Measurements from ENCODE around the gene MLEC.
A peak's percentile ranks its signal among the peaks of the same experiment; 100 is the strongest.
"Not testable (repeated sequence)": the region's sequence is repeated elsewhere in the genome, so short reads cannot be mapped to it uniquely, and the experiment has no call there.

The MLEC gene

DNA sequence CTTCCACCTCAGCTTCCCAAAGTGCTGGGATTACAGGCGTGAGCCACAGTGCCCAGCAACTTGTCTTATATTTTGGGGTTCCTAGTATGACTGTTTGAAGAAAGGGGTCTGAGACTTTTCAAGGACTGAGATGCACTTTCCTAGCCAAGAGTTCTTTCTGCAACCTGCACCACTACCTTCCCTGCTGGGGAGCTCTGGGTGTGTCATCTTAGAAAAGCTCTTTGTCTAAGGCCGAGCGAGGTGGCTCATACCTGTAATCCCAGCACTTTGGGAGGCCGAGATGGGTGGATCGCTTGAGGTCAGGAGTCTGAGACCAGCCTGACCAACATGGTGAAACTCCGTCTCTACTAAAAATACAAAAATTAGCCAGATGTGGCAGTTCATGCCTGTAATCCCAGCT lies 16.7 kb upstream of the MLEC start:
- CTCF ChIA-PET: interaction anchor here (1.3 to 3.8 kb wide), 2 partner anchors 21 to 24 kb away, joined by 4 to 15 read pairs; no protein-coding TSS in a partner anchor
- not testable (repeated sequence) for H3K4me3 Mint-ChIP-seq, H3K4me1 Mint-ChIP-seq, H3K9me3 Mint-ChIP-seq, DNase-seq, H3K36me3 Mint-ChIP-seq, H3K27ac Mint-ChIP-seq
- H3K27me3 Mint-ChIP-seq: peaks cover 32% of the 10 kb centered on the region

- Mint-ChIP-seq H3K4me1 (no peaks in the 10 kb centered on the region), H3K27ac (no peak overlapping the region), H3K36me3 (no peaks in the 10 kb centered on the region), H3K9me3 (no peaks in the 10 kb centered on the region), H3K27me3 (peaks cover 32% of the 10 kb centered on the region), H3K4me3 (no peak overlapping the region)
- no peak for DNase-seq
- CTCF ChIA-PET: interaction anchor here (1.3 to 3.8 kb wide), 2 partner anchors 22 to 24 kb away, joined by 4 to 15 read pairs; no protein-coding TSS in a partner anchor
Measured at GRCh38 chr12:120670667-120671066, 16.3 kb upstream of the MLEC start.

GRCh38 chr12:120674097-120674636 lies 12.8 kb upstream of the MLEC start:
- Mint-ChIP-seq H3K27me3 (peaks cover 32% of the 10 kb centered on the region), H3K36me3 (no peaks in the 10 kb centered on the region), H3K9me3 (no peaks in the 10 kb centered on the region), H3K4me1 (peaks cover 16% of the 10 kb centered on the region), H3K4me3 (no peak overlapping the region), H3K27ac (no peak overlapping the region)
- DNase-seq: no peak
- CTCF ChIA-PET: interaction anchor here (1.2 to 3.8 kb wide), 2 partner anchors 11 to 25 kb away, joined by 3 to 15 read pairs; no protein-coding TSS in a partner anchor

GRCh38 chr12:120677765-120678473 lies 9.0 kb upstream of the MLEC start:
- Mint-ChIP-seq H3K27ac (peak overlapping the region; percentile 75), H3K4me3 (no peak overlapping the region), H3K9me3 (no peaks in the 10 kb centered on the region), H3K4me1 (peaks cover 25% of the 10 kb centered on the region), H3K27me3 (peaks cover 21% of the 10 kb centered on the region), H3K36me3 (no peaks in the 10 kb centered on the region)
- CTCF ChIA-PET: interaction anchor here (1.0 to 1.4 kb wide), 2 partner anchors 28 to 31 kb away, joined by 3 to 8 read pairs; no protein-coding TSS in a partner anchor
- DNase-seq: peak; percentile 33

DNA sequence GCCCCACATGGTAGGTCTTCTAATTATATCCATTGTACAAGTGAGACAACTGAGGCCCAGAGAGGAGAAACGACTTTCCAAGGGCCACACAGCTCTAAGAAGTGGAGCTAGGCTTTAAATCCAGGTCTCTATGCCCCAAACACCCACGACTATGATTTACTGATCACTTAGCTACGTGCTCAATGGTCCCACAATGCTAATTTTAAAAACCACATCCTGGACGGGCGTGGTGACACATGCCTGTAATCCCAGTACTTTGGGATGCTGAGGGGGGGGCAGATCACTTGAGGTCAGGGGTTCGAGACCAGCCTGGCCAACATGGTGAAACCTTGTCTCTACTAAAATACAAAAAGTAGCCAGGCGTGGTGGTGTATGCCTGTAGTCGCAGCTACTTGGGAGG lies 8.4 kb upstream of the MLEC start:
- Mint-ChIP-seq H3K4me3 (no peak overlapping the region), H3K4me1 (peaks cover 25% of the 10 kb centered on the region)

DNA sequence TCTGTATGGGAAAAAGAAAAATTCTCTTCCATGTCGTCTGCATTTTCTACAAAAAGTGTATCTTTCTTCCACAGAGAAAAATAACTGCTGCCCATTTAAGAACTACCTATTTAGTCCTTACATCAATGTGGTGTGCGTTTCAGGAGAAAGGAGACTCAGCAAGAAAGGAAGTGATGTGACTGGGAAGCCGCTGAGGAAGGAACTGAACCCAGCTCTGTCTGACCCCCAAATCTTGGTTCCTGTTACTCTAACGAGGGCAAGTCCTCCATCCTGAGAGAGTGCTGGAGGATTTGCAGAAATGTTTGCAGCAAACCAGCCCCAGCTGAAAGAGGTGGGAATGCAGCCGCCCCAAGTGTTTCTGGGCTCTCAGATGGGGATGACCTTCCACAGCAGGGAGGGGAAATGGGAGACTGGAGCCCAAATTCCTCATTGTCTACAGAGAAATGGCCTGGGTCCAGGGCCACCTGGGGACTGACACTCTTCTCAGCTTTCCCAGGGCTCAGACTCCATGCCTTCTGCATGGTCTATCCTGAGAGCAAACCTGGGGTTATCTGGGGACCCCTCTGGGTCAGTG lies 6.7 kb upstream of the MLEC start:
- Mint-ChIP-seq H3K9me3 (no peaks in the 10 kb centered on the region), H3K36me3 (no peaks in the 10 kb centered on the region), H3K27me3 (peaks cover 11% of the 10 kb centered on the region), H3K27ac (no peak overlapping the region), H3K4me3 (no peak overlapping the region), H3K4me1 (peaks cover 34% of the 10 kb centered on the region)
- CTCF ChIA-PET: interaction anchor here (1.2 to 1.3 kb wide), 2 partner anchors 31 kb away, joined by 3 to 10 read pairs; no protein-coding TSS in a partner anchor
- DNase-seq: no peak

More for the DNA sequence above, 8.4 kb upstream of the MLEC start:
- H3K27me3 Mint-ChIP-seq: peaks cover 21% of the 10 kb centered on the region
- no peaks in the 10 kb centered on the region for H3K9me3 Mint-ChIP-seq
- CTCF ChIA-PET: interaction anchor here (1.0 to 1.4 kb wide), 2 partner anchors 29 to 32 kb away, joined by 3 to 8 read pairs; no protein-coding TSS in a partner anchor
- DNase-seq: no peak
- H3K36me3 Mint-ChIP-seq: no peaks in the 10 kb centered on the region
- peak overlapping the region; percentile 75 for H3K27ac Mint-ChIP-seq

GRCh38 chr12:120684523-120684932 lies 2.4 kb upstream of the MLEC start:
- CTCF ChIA-PET: interaction anchor here (0.7 kb wide), 1 partner anchor 237 kb away, joined by 3 read pairs; no protein-coding TSS in a partner anchor
- H3K27me3 Mint-ChIP-seq: peaks cover 6% of the 10 kb centered on the region
- peaks cover 39% of the 10 kb centered on the region for H3K4me1 Mint-ChIP-seq
- no peaks in the 10 kb centered on the region for H3K9me3 Mint-ChIP-seq
- no peak overlapping the region for H3K27ac Mint-ChIP-seq
- peak overlapping the region; percentile 23 for H3K4me3 Mint-ChIP-seq
- DNase-seq: no peak
- peaks cover 1% of the 10 kb centered on the region for H3K36me3 Mint-ChIP-seq

DNA sequence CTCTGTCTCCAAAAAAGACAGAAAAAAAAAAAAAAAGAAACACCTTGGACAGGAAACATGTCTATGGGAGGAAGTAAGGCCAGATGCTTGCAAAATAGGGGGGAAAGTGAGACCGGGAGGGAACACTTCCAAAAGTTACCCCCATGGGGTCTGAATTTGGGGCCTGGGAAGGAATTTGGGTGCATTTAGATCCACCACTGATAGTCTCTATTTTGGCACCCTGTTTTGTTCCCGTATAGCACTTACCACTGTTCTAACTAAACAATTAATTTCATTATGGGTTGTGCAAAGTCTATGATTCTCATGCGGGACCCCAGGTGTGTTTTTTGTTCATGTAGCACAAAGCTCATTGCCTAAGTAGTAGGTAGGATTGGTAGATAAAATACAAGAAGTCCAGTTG lies 1.4 kb upstream of the MLEC start:
- Mint-ChIP-seq H3K4me1 (peaks cover 42% of the 10 kb centered on the region), H3K9me3 (no peaks in the 10 kb centered on the region), H3K36me3 (peaks cover 1% of the 10 kb centered on the region), H3K27me3 (no peaks in the 10 kb centered on the region), H3K27ac (peak overlapping the region; percentile 33), H3K4me3 (peak overlapping the region; percentile 88)
- CTCF ChIA-PET: no interaction called here
- DNase-seq: no peak

DNA sequence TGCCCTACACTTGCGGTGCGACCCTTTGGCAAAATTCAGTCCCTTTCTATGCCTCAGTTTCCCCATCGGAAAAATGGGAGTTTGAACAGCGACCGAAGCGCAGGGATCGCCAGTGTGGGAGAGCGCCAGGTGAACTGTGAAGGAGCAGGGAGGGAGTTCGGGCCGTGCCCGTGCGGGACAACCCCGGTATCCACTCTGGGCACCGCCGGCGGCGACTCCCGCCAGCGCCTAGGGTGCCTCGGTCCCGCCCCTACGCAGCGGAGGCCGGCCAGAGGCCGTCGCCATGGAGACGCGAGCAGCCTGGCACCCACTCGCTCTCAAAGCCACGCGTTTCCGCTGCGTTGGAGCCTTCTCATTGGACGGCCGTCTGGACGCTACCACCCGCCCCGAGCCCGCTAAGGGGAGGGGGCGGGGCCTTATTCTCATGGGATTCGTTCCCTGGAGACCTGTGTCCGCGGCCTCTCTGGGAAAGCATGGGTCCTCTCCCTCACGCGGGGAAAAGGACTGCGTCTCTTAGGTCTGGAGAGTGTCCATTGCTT lies 729 bp upstream of the MLEC start:
- H3K27ac Mint-ChIP-seq: peak overlapping the region; percentile 93
- no peaks in the 10 kb centered on the region for H3K27me3 Mint-ChIP-seq
- peak; percentile 99 for DNase-seq
- CTCF ChIA-PET: interaction anchor here (1.0 to 2.4 kb wide), 2 partner anchors 38 to 103 kb away, joined by 3 to 29 read pairs; no protein-coding TSS in a partner anchor
- H3K4me1 Mint-ChIP-seq: peaks cover 49% of the 10 kb centered on the region
- peaks cover 4% of the 10 kb centered on the region for H3K36me3 Mint-ChIP-seq
- peak overlapping the region; percentile 88 for H3K4me3 Mint-ChIP-seq
- no peaks in the 10 kb centered on the region for H3K9me3 Mint-ChIP-seq

DNA sequence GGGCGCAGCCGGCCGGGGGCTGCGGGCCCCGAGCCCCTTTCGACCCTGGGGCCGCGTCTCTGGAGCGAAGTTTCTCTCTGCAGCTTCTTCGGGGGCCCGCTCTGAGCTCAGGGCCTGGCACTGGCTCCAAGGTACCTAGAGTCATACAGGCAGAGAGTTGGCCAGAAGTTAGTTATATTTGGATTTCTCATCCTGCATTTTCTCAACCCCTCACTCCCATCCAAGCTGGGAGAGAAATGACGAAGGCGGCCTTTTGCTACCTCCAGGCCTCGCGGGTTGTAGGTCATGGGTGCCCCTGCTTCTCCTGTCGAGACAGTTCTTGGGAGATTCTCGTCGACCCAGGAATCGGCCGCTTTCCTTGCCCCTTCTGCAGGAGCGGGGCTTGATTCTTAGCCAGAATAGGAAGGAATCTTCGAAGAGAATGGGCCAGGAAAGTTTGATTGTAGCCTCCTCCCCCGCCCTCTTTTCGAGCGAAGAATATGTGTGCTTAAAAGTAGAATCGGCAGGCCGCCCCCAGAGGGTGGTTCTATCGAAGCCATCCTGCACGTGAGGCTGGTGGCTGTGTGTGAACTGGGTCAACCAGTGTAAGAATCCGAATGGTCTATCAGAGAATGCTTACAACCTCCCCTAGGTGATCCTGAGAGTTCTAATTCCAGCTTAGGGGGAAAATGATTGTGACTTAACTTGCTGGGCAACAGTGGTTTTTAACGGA lies 785 bp downstream of the MLEC start:
- Mint-ChIP-seq H3K27me3 (no peaks in the 10 kb centered on the region), H3K4me3 (peak overlapping the region; percentile 90), H3K27ac (peak overlapping the region; percentile 69), H3K36me3 (peaks cover 10% of the 10 kb centered on the region), H3K9me3 (no peaks in the 10 kb centered on the region), H3K4me1 (peaks cover 64% of the 10 kb centered on the region)
- CTCF ChIA-PET: interaction anchor here (0.6 to 2.4 kb wide), 8 partner anchors 13 to 284 kb away, joined by 3 to 29 read pairs (median 3); partner anchors contain the start of gene POP5
- peak; percentile 44 for DNase-seq

- H3K27me3 Mint-ChIP-seq: no peaks in the 10 kb centered on the region
- H3K36me3 Mint-ChIP-seq: peaks cover 16% of the 10 kb centered on the region
- peaks cover 72% of the 10 kb centered on the region for H3K4me1 Mint-ChIP-seq
- peak overlapping the region; percentile 69 for H3K27ac Mint-ChIP-seq
- no peak for DNase-seq
- no peaks in the 10 kb centered on the region for H3K9me3 Mint-ChIP-seq
- H3K4me3 Mint-ChIP-seq: peak overlapping the region; percentile 90
- CTCF ChIA-PET: interaction anchor here (0.9 to 5.8 kb wide), 9 partner anchors 12 to 283 kb away, joined by 3 to 45 read pairs (median 4); partner anchors contain the start of gene POP5
Measured at GRCh38 chr12:120688527-120689071, 1.6 kb downstream of the MLEC start.

DNA sequence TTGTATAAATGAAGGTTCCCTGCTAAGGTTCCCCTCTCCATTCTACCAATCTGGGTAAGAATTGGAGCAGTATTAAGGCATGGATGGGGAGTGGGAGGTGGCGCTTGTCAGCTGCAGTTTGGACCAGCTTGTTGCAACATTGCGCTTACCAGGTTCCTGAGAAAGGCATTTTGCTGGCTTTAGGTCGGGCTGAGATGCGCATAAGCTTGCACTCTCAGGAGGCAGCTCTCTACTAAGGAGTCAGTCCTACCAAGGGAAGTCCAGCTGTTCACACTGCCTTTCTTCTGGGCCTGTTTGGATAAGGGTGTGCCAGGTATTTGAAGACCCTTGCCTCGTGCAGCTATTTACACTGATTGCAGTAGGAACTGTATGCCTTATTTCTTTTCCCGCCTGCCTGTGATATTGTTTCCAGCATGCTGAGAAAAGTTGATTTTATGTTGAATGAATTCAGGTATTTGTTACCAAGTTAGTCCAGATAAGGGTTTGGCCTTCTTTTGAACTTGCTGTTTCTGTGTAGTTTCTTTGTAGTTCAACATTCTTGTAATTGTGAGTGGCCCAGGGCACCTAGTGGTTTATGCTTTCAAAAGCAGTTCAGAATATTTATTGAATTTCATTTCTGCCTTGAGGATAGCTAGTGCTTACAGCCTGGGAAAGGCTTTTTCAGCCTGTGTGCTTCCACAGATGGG lies 2.6 kb downstream of the MLEC start:
- peaks cover 26% of the 10 kb centered on the region for H3K36me3 Mint-ChIP-seq
- H3K9me3 Mint-ChIP-seq: no peaks in the 10 kb centered on the region
- peak overlapping the region; percentile 90 for H3K4me3 Mint-ChIP-seq
- CTCF ChIA-PET: interaction anchor here (0.7 to 5.8 kb wide), 5 partner anchors 20 to 282 kb away, joined by 3 to 45 read pairs (median 4); partner anchors contain the start of gene POP5
- no peak for DNase-seq
- H3K27ac Mint-ChIP-seq: no peak overlapping the region
- H3K27me3 Mint-ChIP-seq: no peaks in the 10 kb centered on the region
- peaks cover 73% of the 10 kb centered on the region for H3K4me1 Mint-ChIP-seq

DNA sequence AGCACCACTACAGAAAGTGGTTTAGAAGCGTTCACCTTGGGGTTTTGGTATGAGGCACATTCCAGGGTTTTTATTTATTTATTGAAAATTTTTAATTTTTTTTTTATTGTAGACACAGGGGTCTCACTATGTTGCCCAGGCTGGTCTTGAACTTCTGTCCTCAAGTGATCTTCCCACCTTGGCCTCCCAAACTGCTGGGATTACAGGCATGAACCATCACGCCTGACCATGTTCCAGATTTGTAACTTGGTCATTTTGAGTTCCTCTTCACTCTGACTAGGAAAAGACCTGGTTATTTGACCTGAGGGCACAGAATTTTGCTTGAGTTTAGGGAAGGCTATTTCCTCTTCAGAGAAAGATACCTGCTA lies 3.1 kb downstream of the MLEC start:
- no peak for DNase-seq
- Mint-ChIP-seq H3K4me1 (peaks cover 68% of the 10 kb centered on the region), H3K4me3 (no peak overlapping the region), H3K36me3 (peaks cover 31% of the 10 kb centered on the region), H3K27ac (no peak overlapping the region), H3K27me3 (no peaks in the 10 kb centered on the region), H3K9me3 (no peaks in the 10 kb centered on the region)
- CTCF ChIA-PET: interaction anchor here (1.5 to 5.8 kb wide), 2 partner anchors 19 to 42 kb away, joined by 4 to 45 read pairs; no protein-coding TSS in a partner anchor

Measured in activated naive CD4-positive, alpha-beta T cell treated with anti-CD3 and anti-CD28 coated beads, Interleukin-2, amount 10 ng/mL, durations not matched to agents 7 days and 5 days (primary cell).